GM13977 (cell line): Measurements from ENCODE around the gene MIGA1.
"Not testable (repeated sequence)": the region's sequence is repeated elsewhere in the genome, so short reads cannot be mapped to it uniquely, and the experiment has no call there.

Experiments used
- DNase-seq: peaks from one replicate; pipeline ENCODE4 v3.0.0; 2012; ENCODE audit warnings: low spot score
- in situ Hi-C: fragments of 300-500 bp; cut with MboI; formaldehyde crosslinking; loops from one replicate; pipeline ENCODE4 v1.12.0; 2022; ENCODE audit warnings: low sequenced_read_pairs, low pct_unique_long_range_greater_than_20kb, mixed read lengths, inconsistent platforms; ENCODE audit not compliant: unreplicated experiment
- TF ChIP-seq, protein P1 (sequence below): IDR thresholded peaks from 2 replicates; pipeline ENCODE4 v1.5.1; 2012; ENCODE audit warnings: mild to moderate bottlenecking, control low read depth; ENCODE audit not compliant: insufficient read depth; ENCODE audit errors: extremely low read depth, missing control alignments

MIGA1 gene

DNA sequence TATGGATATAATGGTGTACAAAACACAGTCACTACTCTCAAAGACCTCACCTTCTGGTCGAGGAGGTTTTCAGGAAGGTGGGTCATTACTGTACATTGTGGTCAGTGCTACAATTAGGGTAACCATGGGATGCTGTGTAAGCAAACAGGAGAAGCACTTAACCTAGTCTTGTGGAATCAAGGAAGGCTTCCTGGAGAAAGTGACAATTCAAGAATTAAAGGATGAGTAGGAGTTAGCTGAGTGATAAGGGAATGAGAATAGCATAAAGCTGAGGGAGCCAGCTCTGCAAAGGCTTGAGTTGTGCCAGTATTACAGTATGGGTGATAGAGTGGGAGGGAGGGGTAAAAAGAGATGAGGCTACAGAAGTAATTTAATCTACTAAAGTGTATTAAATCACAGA, 126.2 kb downstream of the MIGA1 start:
- in situ Hi-C loops: no loop called here
- no peak for DNase-seq
- TF ChIP-seq, protein P1, sequence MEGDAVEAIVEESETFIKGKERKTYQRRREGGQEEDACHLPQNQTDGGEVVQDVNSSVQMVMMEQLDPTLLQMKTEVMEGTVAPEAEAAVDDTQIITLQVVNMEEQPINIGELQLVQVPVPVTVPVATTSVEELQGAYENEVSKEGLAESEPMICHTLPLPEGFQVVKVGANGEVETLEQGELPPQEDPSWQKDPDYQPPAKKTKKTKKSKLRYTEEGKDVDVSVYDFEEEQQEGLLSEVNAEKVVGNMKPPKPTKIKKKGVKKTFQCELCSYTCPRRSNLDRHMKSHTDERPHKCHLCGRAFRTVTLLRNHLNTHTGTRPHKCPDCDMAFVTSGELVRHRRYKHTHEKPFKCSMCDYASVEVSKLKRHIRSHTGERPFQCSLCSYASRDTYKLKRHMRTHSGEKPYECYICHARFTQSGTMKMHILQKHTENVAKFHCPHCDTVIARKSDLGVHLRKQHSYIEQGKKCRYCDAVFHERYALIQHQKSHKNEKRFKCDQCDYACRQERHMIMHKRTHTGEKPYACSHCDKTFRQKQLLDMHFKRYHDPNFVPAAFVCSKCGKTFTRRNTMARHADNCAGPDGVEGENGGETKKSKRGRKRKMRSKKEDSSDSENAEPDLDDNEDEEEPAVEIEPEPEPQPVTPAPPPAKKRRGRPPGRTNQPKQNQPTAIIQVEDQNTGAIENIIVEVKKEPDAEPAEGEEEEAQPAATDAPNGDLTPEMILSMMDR: no peak

DNA sequence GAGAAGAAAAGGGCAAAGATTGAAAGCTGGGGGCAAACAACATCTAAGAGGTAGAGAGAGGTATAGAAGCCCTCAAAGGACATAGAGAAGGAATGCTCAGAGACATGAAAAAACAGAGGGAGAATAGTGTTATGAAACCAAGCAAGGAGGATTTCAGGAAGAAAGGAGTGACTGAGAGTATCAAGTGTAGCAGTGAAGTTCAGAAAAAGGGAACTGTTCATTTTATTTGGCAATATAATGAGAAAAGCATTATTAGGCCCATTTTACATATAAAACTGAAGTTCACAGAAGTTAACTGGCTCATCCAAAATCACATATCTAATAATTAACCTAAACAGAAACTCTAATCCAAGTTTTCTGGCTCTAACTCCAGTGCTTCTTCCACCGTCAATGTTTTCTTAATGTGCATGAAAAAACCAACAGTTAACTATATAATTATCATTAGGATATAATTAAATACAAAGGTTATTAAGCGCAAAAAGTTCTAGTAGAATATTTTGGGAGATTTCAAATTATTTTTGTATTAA, 126.6 kb downstream of the MIGA1 start:
- in situ Hi-C loops: no loop called here
- TF ChIP-seq, protein P1: no peak

GRCh38 chr1:77906624-77907023, 127.2 kb downstream of the MIGA1 start:
- in situ Hi-C loops: no loop called here
- no peak for DNase-seq
- TF ChIP-seq, protein P1: no peak

More for the DNA sequence above, 126.6 kb downstream of the MIGA1 start:
- DNase-seq: no peak

- DNase-seq: no peak
- TF ChIP-seq, protein P1: no peak
- in situ Hi-C loops: no loop called here
These were observed 130.7 kb downstream of the MIGA1 start for GRCh38 chr1:77910116-77910515.

DNA sequence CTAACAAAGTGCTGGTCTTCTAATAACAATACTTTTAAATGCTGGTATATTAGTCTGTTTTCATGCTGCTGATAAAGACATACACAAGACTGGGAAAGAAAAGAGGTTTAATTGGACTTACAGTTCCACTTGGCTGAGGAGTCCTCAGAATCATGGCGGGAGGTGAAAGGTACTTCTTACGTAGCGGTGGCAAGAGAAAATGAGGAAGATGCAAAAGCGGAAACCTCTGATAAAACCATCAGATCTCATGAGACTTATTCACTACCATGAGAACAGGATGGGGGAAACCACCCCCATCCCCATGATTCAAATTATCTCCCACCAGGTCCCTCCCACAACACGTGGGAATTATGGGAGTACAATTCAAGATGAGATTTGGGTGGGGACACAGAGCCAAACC, 139.5 kb downstream of the MIGA1 start:
- DNase-seq: not testable (repeated sequence)

GRCh38 chr1:77925518-77925917, 146.1 kb downstream of the MIGA1 start:
- TF ChIP-seq, protein P1: no peak
- no peak for DNase-seq

More for the DNA sequence above, 139.5 kb downstream of the MIGA1 start:
- in situ Hi-C loops: not testable (repeated sequence)

DNA sequence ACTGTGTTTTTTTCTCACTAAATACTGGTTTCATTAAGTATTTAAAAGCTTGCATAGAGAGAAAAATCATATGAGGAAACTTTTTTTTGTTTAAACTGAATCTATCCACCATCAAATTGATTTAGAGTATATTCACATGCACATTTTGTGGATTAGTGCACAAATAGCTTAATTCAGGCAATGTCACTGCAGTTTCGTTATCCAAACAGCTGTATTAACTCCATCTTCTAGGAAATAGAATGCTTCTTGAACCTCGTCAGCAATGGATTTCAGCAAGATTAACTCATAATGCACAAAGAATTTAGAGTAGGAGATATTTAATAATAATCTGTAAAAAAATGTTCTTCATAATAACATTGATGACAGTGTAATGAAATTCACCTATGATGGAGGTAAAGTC, 146.5 kb downstream of the MIGA1 start:
- in situ Hi-C loops: no loop called here
- TF ChIP-seq, protein P1: no peak
- no peak for DNase-seq

More at GRCh38 chr1:77925518-77925917, 146.1 kb downstream of the MIGA1 start:
- in situ Hi-C loops: no loop called here
